WTC11 (cell line): ENCODE results near the gene LRRC32. TPM values are rescaled to one million over a fixed set of nuclear protein-coding genes. Genes with fewer than 3 reads are reported as not detected.

Source experiments
- ATAC-seq: fragments of 200-7000 bp; cut with Tn5 transposase; 2 replicates; pipeline ENCODE4 v1.10.0; 2021; ENCODE audit warnings: mild to moderate bottlenecking, moderate library complexity
- CTCF ChIA-PET: fragments of 300-600 bp; sonication (Branson Sonifier 250); formaldehyde crosslinking; loops from one replicate; lab custom pipeline; 2021; ENCODE audit warnings: antibody characterized with exemption; lab: Charles Lee
- POLR2A ChIA-PET: fragments of 350-600 bp; sonication (Branson Sonifier 250); formaldehyde crosslinking; loops from one replicate; lab custom pipeline; 2021; ENCODE audit warnings: antibody characterized with exemption; lab: Charles Lee
- DNase-seq: peaks from one replicate; pipeline ENCODE4 v3.0.0; 2021; ENCODE audit warnings: low spot score
- H3K27ac Mint-ChIP-seq: 2 replicates; pipeline ENCODE4 v1.8.0; 2021; ENCODE audit warnings: mixed read lengths
- H3K27me3 Mint-ChIP-seq: 2 replicates; pipeline ENCODE4 v1.8.0; 2021; ENCODE audit warnings: low read depth, mild to moderate bottlenecking, moderate library complexity, mixed read lengths
- H3K36me3 Mint-ChIP-seq: 2 replicates; pipeline ENCODE4 v1.8.0; 2021; ENCODE audit warnings: mixed read lengths
- H3K4me1 Mint-ChIP-seq: 2 replicates; pipeline ENCODE4 v1.8.0; 2022; ENCODE audit warnings: mixed read lengths
- H3K4me3 Mint-ChIP-seq: 2 replicates; pipeline ENCODE4 v1.8.0; 2021; ENCODE audit warnings: mild to moderate bottlenecking, moderate library complexity, mixed read lengths
- H3K9me3 Mint-ChIP-seq: 2 replicates; pipeline ENCODE4 v1.8.0; 2021; ENCODE audit warnings: mixed read lengths
- CBFB ChIP-seq: sonication (generic); formaldehyde crosslinking; IDR thresholded peaks from 2 replicates; pipeline ENCODE4 v1.8.1; 2022; ENCODE audit warnings: mild to moderate bottlenecking, low read depth, missing genetic modification reagents
- ESRRA ChIP-seq: sonication (generic); formaldehyde crosslinking; IDR thresholded peaks from 2 replicates; pipeline ENCODE4 v1.8.1; 2022; ENCODE audit warnings: mild to moderate bottlenecking, missing genetic modification reagents, borderline replicate concordance
- JAZF1 ChIP-seq: fragments of 250-450 bp; sonication (Bioruptor Pico); IDR thresholded peaks from 2 replicates; pipeline ENCODE4 v1.9.0; 2021; ENCODE audit warnings: moderate library complexity, mild to moderate bottlenecking, inconsistent platforms
- NFYB ChIP-seq: sonication (generic); formaldehyde crosslinking; conservative IDR thresholded peaks from 2 replicates; pipeline ENCODE4 v1.8.0; 2022; ENCODE audit warnings: low read depth, missing genetic modification reagents
- NR1H2 ChIP-seq: sonication (generic); formaldehyde crosslinking; IDR thresholded peaks from 2 replicates; pipeline ENCODE4 v1.9.0; 2021; ENCODE audit warnings: mild to moderate bottlenecking, moderate library complexity, missing genetic modification reagents
- NR3C1 ChIP-seq: sonication (generic); formaldehyde crosslinking; conservative IDR thresholded peaks from 2 replicates; pipeline ENCODE4 v1.8.1; 2023; ENCODE audit warnings: low read depth, mild to moderate bottlenecking, missing genetic modification reagents
- SMAD3 ChIP-seq: sonication (generic); formaldehyde crosslinking; IDR thresholded peaks from 2 replicates; pipeline ENCODE4 v1.8.0; 2022; ENCODE audit warnings: missing genetic modification reagents, mild to moderate bottlenecking, borderline replicate concordance
- SOX15 ChIP-seq: fragments of 250-450 bp; sonication (Bioruptor Pico); IDR thresholded peaks from 2 replicates; pipeline ENCODE4 v1.9.0; 2021; ENCODE audit warnings: mild to moderate bottlenecking
- TP53 ChIP-seq: sonication (generic); formaldehyde crosslinking; IDR thresholded peaks from 2 replicates; pipeline ENCODE4 v1.8.1; 2023; ENCODE audit warnings: mild to moderate bottlenecking, missing genetic modification reagents
- USF1 ChIP-seq: sonication (generic); formaldehyde crosslinking; IDR thresholded peaks from 2 replicates; pipeline ENCODE4 v1.8.0; 2022; ENCODE audit warnings: mild to moderate bottlenecking, missing genetic modification reagents
- USF2 ChIP-seq: sonication (generic); formaldehyde crosslinking; IDR thresholded peaks from 2 replicates; pipeline ENCODE4 v1.8.1; 2023; ENCODE audit warnings: mild to moderate bottlenecking, missing genetic modification reagents, moderate library complexity
- ZBTB21 ChIP-seq: sonication (generic); formaldehyde crosslinking; IDR thresholded peaks from 2 replicates; pipeline ENCODE4 v1.8.1; 2023; ENCODE audit warnings: mild to moderate bottlenecking, missing genetic modification reagents, borderline replicate concordance
- ZNF138 ChIP-seq: sonication (generic); formaldehyde crosslinking; conservative IDR thresholded peaks from 2 replicates; pipeline ENCODE4 v1.8.1; 2022; ENCODE audit warnings: mild to moderate bottlenecking, moderate library complexity, missing genetic modification reagents
- ZNF416 ChIP-seq: fragments of 250-450 bp; sonication (Bioruptor Pico); IDR thresholded peaks from 2 replicates; pipeline ENCODE4 v1.9.0; 2021; ENCODE audit warnings: mild to moderate bottlenecking, inconsistent platforms
- ZNF671 ChIP-seq: fragments of 250-450 bp; sonication (Bioruptor Pico); IDR thresholded peaks from 2 replicates; pipeline ENCODE4 v1.8.0; 2021; ENCODE audit warnings: mild to moderate bottlenecking
- total RNA-seq: library from RNA; stranded (reverse); gene quantifications from 3 replicates; pipeline ENCODE4 v1.2.3, GENCODE V29; 2021
- TF ChIP-seq, protein P1 (sequence below): sonication (generic); formaldehyde crosslinking; IDR thresholded peaks from 2 replicates; pipeline ENCODE4 v1.8.1; 2023; ENCODE audit warnings: mild to moderate bottlenecking, moderate library complexity, missing genetic modification reagents
- TF ChIP-seq, protein P2 (sequence below): sonication (generic); formaldehyde crosslinking; IDR thresholded peaks from 2 replicates; pipeline ENCODE4 v1.8.1; 2022; ENCODE audit warnings: mild to moderate bottlenecking, moderate library complexity, missing genetic modification reagents
- TF ChIP-seq, protein P3 (sequence below): sonication (generic); formaldehyde crosslinking; IDR thresholded peaks from 2 replicates; pipeline ENCODE4 v1.8.1; 2022; ENCODE audit warnings: low read depth, missing genetic modification reagents, borderline replicate concordance
- TF ChIP-seq, protein P4 (sequence below): sonication (generic); formaldehyde crosslinking; IDR thresholded peaks from 2 replicates; pipeline ENCODE4 v1.8.1; 2022; ENCODE audit warnings: low read depth, mild to moderate bottlenecking, moderate library complexity, missing genetic modification reagents, borderline replicate concordance
- TF ChIP-seq, protein P5 (sequence below): sonication (generic); formaldehyde crosslinking; IDR thresholded peaks from 2 replicates; pipeline ENCODE4 v1.8.0; 2022; ENCODE audit warnings: mild to moderate bottlenecking, missing genetic modification reagents
- TF ChIP-seq, protein P6 (sequence below): fragments of 250-450 bp; sonication (Bioruptor Pico); IDR thresholded peaks from 2 replicates; pipeline ENCODE4 v1.9.0; 2021; ENCODE audit warnings: mild to moderate bottlenecking
- TF ChIP-seq, protein P7 (sequence below): fragments of 250-450 bp; sonication (Bioruptor Pico); IDR thresholded peaks from 2 replicates; pipeline ENCODE4 v1.9.0; 2021; ENCODE audit warnings: mild to moderate bottlenecking

LRRC32 gene
- total RNA-seq, 1 experiment from 2014 or later, result 0.74 TPM

DNA sequence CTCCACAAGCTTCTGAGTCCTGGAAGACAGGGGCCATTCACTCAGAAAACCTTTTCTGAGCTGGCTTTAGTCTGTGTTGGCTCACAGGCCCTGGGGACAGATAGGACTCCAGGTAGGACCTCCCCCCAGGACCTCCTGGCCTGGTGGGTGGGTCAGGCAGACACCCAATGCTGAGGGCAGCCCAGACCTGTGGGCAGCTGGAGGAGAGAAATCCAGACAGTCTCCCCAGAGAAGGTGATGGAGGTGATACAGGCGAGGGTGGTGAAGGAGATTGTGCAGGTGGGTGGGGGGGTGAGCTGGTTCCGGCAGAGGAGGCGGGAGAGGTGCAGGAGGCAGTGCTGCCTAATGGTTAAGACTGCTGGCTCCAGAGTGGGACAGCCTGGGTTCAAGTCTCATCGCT lies 15.6 kb downstream of the LRRC32 start (continued):
- TF ChIP-seq, protein P1, sequence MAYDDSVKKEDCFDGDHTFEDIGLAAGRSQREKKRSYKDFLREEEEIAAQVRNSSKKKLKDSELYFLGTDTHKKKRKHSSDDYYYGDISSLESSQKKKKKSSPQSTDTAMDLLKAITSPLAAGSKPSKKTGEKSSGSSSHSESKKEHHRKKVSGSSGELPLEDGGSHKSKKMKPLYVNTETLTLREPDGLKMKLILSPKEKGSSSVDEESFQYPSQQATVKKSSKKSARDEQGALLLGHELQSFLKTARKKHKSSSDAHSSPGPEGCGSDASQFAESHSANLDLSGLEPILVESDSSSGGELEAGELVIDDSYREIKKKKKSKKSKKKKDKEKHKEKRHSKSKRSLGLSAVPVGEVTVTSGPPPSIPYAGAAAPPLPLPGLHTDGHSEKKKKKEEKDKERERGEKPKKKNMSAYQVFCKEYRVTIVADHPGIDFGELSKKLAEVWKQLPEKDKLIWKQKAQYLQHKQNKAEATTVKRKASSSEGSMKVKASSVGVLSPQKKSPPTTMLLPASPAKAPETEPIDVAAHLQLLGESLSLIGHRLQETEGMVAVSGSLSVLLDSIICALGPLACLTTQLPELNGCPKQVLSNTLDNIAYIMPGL (CRISPR knock-in tag), result no peak
- no peak for TF ChIP-seq USF1 (CRISPR knock-in tag)
- TF ChIP-seq, all 79 proteins: peak for 0

GRCh38 chr11:76654298-76654851 lies 16.2 kb downstream of the LRRC32 start:
- POLR2A ChIA-PET, result no interaction called here
- H3K4me1 Mint-ChIP-seq, result peaks cover 14% of the 10 kb centered on the region
- no peaks in the 10 kb centered on the region for H3K27me3 Mint-ChIP-seq
- ATAC-seq (no peak), DNase-seq (peak; percentile 2)
- no peaks in the 10 kb centered on the region for H3K9me3 Mint-ChIP-seq
- CTCF ChIA-PET, result interaction anchor here (0.6 to 1.7 kb wide), 4 partner anchors 16 to 67 kb away, joined by 3 to 6 read pairs (median 4); partner anchors contain the start of gene LRRC32
- TF ChIP-seq NR3C1 (CRISPR knock-in tag) (no peak), JAZF1 (no peak), ZNF671 (CRISPR knock-in tag) (no peak), SOX15 (CRISPR knock-in tag) (no peak), ZBTB21 (CRISPR knock-in tag) (no peak), NFYB (no peak), ZNF138 (CRISPR knock-in tag) (no peak), SMAD3 (CRISPR knock-in tag) (no peak)
- TF ChIP-seq, protein P2, sequence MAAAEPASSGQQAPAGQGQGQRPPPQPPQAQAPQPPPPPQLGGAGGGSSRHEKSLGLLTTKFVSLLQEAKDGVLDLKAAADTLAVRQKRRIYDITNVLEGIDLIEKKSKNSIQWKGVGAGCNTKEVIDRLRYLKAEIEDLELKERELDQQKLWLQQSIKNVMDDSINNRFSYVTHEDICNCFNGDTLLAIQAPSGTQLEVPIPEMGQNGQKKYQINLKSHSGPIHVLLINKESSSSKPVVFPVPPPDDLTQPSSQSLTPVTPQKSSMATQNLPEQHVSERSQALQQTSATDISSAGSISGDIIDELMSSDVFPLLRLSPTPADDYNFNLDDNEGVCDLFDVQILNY (CRISPR knock-in tag), result no peak
- TF ChIP-seq, protein P3, sequence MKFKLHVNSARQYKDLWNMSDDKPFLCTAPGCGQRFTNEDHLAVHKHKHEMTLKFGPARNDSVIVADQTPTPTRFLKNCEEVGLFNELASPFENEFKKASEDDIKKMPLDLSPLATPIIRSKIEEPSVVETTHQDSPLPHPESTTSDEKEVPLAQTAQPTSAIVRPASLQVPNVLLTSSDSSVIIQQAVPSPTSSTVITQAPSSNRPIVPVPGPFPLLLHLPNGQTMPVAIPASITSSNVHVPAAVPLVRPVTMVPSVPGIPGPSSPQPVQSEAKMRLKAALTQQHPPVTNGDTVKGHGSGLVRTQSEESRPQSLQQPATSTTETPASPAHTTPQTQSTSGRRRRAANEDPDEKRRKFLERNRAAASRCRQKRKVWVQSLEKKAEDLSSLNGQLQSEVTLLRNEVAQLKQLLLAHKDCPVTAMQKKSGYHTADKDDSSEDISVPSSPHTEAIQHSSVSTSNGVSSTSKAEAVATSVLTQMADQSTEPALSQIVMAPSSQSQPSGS (CRISPR knock-in tag), result no peak
- TF ChIP-seq, protein P4, sequence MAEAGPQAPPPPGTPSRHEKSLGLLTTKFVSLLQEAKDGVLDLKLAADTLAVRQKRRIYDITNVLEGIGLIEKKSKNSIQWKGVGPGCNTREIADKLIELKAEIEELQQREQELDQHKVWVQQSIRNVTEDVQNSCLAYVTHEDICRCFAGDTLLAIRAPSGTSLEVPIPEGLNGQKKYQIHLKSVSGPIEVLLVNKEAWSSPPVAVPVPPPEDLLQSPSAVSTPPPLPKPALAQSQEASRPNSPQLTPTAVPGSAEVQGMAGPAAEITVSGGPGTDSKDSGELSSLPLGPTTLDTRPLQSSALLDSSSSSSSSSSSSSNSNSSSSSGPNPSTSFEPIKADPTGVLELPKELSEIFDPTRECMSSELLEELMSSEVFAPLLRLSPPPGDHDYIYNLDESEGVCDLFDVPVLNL, result no peak
- TF ChIP-seq, protein P5, sequence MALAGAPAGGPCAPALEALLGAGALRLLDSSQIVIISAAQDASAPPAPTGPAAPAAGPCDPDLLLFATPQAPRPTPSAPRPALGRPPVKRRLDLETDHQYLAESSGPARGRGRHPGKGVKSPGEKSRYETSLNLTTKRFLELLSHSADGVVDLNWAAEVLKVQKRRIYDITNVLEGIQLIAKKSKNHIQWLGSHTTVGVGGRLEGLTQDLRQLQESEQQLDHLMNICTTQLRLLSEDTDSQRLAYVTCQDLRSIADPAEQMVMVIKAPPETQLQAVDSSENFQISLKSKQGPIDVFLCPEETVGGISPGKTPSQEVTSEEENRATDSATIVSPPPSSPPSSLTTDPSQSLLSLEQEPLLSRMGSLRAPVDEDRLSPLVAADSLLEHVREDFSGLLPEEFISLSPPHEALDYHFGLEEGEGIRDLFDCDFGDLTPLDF, result no peak
- no peaks in the 10 kb centered on the region for H3K36me3 Mint-ChIP-seq
- no peak overlapping the region for H3K4me3 Mint-ChIP-seq
- no peak overlapping the region for H3K27ac Mint-ChIP-seq

DNA sequence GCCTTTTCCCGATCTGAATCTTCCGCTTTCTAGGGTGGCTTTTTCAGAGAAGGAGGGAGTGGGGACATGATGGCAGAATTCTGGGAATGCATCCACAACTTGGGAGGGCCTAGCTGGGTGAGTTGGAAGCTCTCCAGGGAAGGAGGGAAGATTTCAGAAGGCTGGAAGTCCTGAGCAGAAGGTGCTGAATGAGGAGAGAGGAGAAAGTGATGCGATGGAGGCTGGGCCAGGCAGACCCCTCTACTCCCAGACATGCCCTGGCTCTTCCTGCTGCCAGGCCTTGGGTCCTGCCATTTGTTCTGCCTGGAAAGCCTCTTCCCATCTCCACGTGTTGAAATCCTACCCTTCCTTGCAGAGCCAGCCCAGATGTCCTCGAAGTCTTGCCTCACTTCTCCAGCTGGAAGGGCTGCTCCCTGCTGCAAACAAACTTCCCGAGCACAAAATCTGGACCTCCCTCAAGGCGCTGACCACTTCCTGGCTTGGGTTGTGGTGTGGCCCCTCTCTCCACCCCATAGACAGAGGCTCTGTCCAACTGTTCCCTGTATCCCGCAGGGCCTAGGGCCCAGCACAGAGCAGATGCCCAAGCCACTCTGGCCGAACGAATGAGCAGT lies 16.8 kb downstream of the LRRC32 start:
- DNase-seq (peak; percentile 4), ATAC-seq (no peak)
- Mint-ChIP-seq H3K4me3 (no peak overlapping the region), H3K27me3 (no peaks in the 10 kb centered on the region), H3K9me3 (no peaks in the 10 kb centered on the region), H3K27ac (no peak overlapping the region), H3K36me3 (no peaks in the 10 kb centered on the region), H3K4me1 (peaks cover 14% of the 10 kb centered on the region)
- ChIA-PET CTCF (interaction anchor here (0.6 kb wide), 1 partner anchor 55 kb away, joined by 3 read pairs; no protein-coding TSS in a partner anchor), POLR2A (no interaction called here)
- TF ChIP-seq, protein P6, sequence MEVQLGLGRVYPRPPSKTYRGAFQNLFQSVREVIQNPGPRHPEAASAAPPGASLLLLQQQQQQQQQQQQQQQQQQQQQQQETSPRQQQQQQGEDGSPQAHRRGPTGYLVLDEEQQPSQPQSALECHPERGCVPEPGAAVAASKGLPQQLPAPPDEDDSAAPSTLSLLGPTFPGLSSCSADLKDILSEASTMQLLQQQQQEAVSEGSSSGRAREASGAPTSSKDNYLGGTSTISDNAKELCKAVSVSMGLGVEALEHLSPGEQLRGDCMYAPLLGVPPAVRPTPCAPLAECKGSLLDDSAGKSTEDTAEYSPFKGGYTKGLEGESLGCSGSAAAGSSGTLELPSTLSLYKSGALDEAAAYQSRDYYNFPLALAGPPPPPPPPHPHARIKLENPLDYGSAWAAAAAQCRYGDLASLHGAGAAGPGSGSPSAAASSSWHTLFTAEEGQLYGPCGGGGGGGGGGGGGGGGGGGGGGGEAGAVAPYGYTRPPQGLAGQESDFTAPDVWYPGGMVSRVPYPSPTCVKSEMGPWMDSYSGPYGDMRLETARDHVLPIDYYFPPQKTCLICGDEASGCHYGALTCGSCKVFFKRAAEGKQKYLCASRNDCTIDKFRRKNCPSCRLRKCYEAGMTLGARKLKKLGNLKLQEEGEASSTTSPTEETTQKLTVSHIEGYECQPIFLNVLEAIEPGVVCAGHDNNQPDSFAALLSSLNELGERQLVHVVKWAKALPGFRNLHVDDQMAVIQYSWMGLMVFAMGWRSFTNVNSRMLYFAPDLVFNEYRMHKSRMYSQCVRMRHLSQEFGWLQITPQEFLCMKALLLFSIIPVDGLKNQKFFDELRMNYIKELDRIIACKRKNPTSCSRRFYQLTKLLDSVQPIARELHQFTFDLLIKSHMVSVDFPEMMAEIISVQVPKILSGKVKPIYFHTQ (CRISPR knock-in tag), result no peak
- TF ChIP-seq TP53 (CRISPR knock-in tag), result no peak
- TF ChIP-seq ESRRA (CRISPR knock-in tag), result no peak
- no peak for TF ChIP-seq USF2
- TF ChIP-seq, protein P7, sequence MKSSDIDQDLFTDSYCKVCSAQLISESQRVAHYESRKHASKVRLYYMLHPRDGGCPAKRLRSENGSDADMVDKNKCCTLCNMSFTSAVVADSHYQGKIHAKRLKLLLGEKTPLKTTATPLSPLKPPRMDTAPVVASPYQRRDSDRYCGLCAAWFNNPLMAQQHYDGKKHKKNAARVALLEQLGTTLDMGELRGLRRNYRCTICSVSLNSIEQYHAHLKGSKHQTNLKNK (CRISPR knock-in tag), result no peak
- TF ChIP-seq NR1H2 (CRISPR knock-in tag), result no peak
- TF ChIP-seq CBFB, result no peak
- no peak for TF ChIP-seq ZNF416 (CRISPR knock-in tag)
